ENCODE measurements around the gene AFAP1.

DNA sequence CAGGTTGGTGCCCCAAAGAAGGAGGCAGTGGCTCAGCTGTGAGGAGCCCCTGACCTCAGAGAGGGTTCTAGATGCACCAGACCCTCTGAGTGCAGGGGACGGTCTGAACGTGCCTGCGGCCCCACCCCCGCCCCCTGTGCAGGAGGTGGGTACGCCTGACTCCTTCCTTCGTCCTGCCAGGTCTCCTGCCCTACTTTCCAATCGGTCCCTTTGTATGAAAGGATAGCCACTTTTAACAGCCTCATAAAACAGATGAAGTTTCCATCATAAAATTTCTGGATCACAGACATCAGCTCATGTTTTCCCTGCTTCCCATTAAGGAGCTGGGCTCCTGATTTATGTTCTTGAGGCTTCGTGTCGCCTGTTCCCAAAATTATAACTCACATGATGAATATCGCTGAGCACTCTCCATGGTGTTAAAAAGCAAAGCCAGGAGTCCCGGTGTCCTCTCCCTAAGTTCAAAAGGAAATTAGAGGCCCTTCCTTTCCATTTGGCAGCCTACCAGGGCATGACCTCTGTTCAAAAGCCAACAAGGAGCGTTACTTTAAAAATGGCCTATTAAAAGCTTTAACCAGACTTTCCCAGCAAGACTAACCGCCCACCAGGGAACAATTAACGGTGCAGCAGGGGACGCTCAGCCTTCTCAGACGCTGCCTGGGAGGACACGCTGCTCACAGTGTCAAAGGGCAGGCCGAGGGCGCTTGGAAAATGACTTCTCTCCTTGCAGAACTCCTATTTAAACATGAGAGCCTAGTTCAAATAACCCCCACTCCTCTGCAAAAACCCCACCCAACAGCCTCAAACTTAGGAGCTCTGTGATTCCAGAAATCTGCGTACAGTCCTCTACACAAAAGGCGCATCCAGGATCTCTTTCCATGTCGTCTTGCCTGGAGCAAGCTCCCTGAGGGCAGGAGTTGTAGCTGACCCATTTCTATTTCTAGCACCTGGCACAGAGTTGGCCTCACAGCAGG lies 181.9 kb downstream of the AFAP1 start:
- TF ChIP-seq, protein P1, sequence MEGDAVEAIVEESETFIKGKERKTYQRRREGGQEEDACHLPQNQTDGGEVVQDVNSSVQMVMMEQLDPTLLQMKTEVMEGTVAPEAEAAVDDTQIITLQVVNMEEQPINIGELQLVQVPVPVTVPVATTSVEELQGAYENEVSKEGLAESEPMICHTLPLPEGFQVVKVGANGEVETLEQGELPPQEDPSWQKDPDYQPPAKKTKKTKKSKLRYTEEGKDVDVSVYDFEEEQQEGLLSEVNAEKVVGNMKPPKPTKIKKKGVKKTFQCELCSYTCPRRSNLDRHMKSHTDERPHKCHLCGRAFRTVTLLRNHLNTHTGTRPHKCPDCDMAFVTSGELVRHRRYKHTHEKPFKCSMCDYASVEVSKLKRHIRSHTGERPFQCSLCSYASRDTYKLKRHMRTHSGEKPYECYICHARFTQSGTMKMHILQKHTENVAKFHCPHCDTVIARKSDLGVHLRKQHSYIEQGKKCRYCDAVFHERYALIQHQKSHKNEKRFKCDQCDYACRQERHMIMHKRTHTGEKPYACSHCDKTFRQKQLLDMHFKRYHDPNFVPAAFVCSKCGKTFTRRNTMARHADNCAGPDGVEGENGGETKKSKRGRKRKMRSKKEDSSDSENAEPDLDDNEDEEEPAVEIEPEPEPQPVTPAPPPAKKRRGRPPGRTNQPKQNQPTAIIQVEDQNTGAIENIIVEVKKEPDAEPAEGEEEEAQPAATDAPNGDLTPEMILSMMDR (IDR thresholded peaks at IDR 0.05; ENCODE audit: insufficient read depth, low read depth, low read length), result no peak
- no peak for TF ChIP-seq EZH2 (IDR thresholded peaks at IDR 0.05; ENCODE audit: insufficient read depth, low read length)

Measured in astrocyte (in vitro differentiated cells and primary cell).